Measurements from ENCODE around the gene FBLN2. TPM values are rescaled to one million over a fixed set of nuclear protein-coding genes. Genes with fewer than 3 reads are reported as not detected.

The FBLN2 gene
- total RNA-seq, 1 experiment from 2014 or later, result 36.7 TPM

GRCh38 chr3:13637953-13638352, 89.0 kb downstream of the FBLN2 start:
- no peak overlapping the region for H3K4me3 Mint-ChIP-seq (ENCODE audit: unreplicated experiment)
- H3K27ac Mint-ChIP-seq (ENCODE audit: unreplicated experiment), result no peak overlapping the region
- Histone ChIP-seq H3K4me1 (no peaks in the 10 kb centered on the region), H3K4me3 (ENCODE audit: low read depth, low read length) (no peak overlapping the region), H3K36me3 (ENCODE audit: control insufficient read depth, insufficient read depth, low read length) (no peaks in the 10 kb centered on the region), H3K9me3 (no peaks in the 10 kb centered on the region), H3K27me3 (replicated peaks; ENCODE audit: control insufficient read depth, insufficient read depth, low read length) (no peaks in the 10 kb centered on the region)
- POLR2A ChIA-PET, result no interaction called here
- CTCF ChIA-PET, result no interaction called here
- no TSS peak for BruUV-seq (replicated peaks)
- intact Hi-C loops (cut with micrococcal nuclease; ENCODE audit: unreplicated experiment), result no loop called here
- peaks cover 4% of the 10 kb centered on the region for H3K36me3 Mint-ChIP-seq (ENCODE audit: insufficient read depth, unreplicated experiment)
- H3K4me1 Mint-ChIP-seq (ENCODE audit: low read depth, unreplicated experiment), result no peaks in the 10 kb centered on the region
- H3K27me3 Mint-ChIP-seq (ENCODE audit: insufficient read depth, unreplicated experiment), result no peaks in the 10 kb centered on the region
- H3K9me3 Mint-ChIP-seq (ENCODE audit: unreplicated experiment), result no peaks in the 10 kb centered on the region
- no peak for TF ChIP-seq CTCF (IDR thresholded peaks at IDR 0.05; ENCODE audit: insufficient read depth in 1 of 2, low read depth in 1 of 2, low read length in 1 of 2, severe bottlenecking in 1 of 2, unreplicated experiment in 1 of 2)
- DNase-seq, result no peak

- Mint-ChIP-seq H3K36me3 (ENCODE audit: insufficient read depth, unreplicated experiment) (peaks cover under 1% of the 10 kb centered on the region), H3K9me3 (ENCODE audit: unreplicated experiment) (no peaks in the 10 kb centered on the region), H3K4me3 (ENCODE audit: unreplicated experiment) (no peak overlapping the region), H3K4me1 (ENCODE audit: low read depth, unreplicated experiment) (no peaks in the 10 kb centered on the region), H3K27me3 (ENCODE audit: insufficient read depth, unreplicated experiment) (no peaks in the 10 kb centered on the region), H3K27ac (ENCODE audit: unreplicated experiment) (no peak overlapping the region)
- BruUV-seq (replicated peaks), result no TSS peak
- no peak overlapping the region for H3K4me3 ChIP-seq (ENCODE audit: low read depth, low read length)
- intact Hi-C loops (cut with micrococcal nuclease; ENCODE audit: unreplicated experiment), result no loop called here
- TF ChIP-seq CTCF (IDR thresholded peaks at IDR 0.05; ENCODE audit: insufficient read depth in 1 of 2, low read depth in 1 of 2, low read length in 1 of 2, severe bottlenecking in 1 of 2, unreplicated experiment in 1 of 2), result no peak
- H3K4me1 ChIP-seq, result no peaks in the 10 kb centered on the region
- CTCF ChIA-PET, result no interaction called here
- no peaks in the 10 kb centered on the region for H3K9me3 ChIP-seq
- POLR2A ChIA-PET, result no interaction called here
- no peaks in the 10 kb centered on the region for H3K36me3 ChIP-seq (ENCODE audit: control insufficient read depth, insufficient read depth, low read length)
- DNase-seq, result no peak
- H3K27me3 ChIP-seq (replicated peaks; ENCODE audit: control insufficient read depth, insufficient read depth, low read length), result no peaks in the 10 kb centered on the region
Observed at GRCh38 chr3:13638927-13639326, 90.0 kb downstream of the FBLN2 start.

- Histone ChIP-seq H3K27me3 (replicated peaks; ENCODE audit: control insufficient read depth, insufficient read depth, low read length) (no peaks in the 10 kb centered on the region), H3K36me3 (ENCODE audit: control insufficient read depth, insufficient read depth, low read length) (no peaks in the 10 kb centered on the region), H3K4me3 (ENCODE audit: low read depth, low read length) (no peak overlapping the region), H3K4me1 (peaks cover 3% of the 10 kb centered on the region; the same call in 1 of the 2 replicates), H3K9me3 (no peaks in the 10 kb centered on the region)
- POLR2A ChIA-PET, result no interaction called here
- H3K27me3 Mint-ChIP-seq (ENCODE audit: insufficient read depth, unreplicated experiment), result no peaks in the 10 kb centered on the region
- no peak overlapping the region for H3K4me3 Mint-ChIP-seq (ENCODE audit: unreplicated experiment)
- BruUV-seq (replicated peaks), result no TSS peak
- DNase-seq, result no peak
- no peaks in the 10 kb centered on the region for H3K9me3 Mint-ChIP-seq (ENCODE audit: unreplicated experiment)
- H3K36me3 Mint-ChIP-seq (ENCODE audit: insufficient read depth, unreplicated experiment), result no peaks in the 10 kb centered on the region
- no peaks in the 10 kb centered on the region for H3K4me1 Mint-ChIP-seq (ENCODE audit: low read depth, unreplicated experiment)
- H3K27ac Mint-ChIP-seq (ENCODE audit: unreplicated experiment), result no peak overlapping the region
- CTCF ChIA-PET, result interaction anchor here (0.6 kb wide), 1 partner anchor 13 kb away, joined by 3 read pairs; no protein-coding TSS in a partner anchor
- intact Hi-C loops (cut with micrococcal nuclease; ENCODE audit: unreplicated experiment), result no loop called here
- no peak for TF ChIP-seq CTCF (IDR thresholded peaks at IDR 0.05; ENCODE audit: insufficient read depth in 1 of 2, low read depth in 1 of 2, low read length in 1 of 2, severe bottlenecking in 1 of 2, unreplicated experiment in 1 of 2)
Observed at GRCh38 chr3:13642597-13642996, 93.7 kb downstream of the FBLN2 start.
